Mucosa of descending colon (tissue), 3 donors: Measurements from ENCODE around the gene THOC6. TPM values are rescaled to one million over a fixed set of nuclear protein-coding genes. Genes with fewer than 3 reads are reported as not detected.
A peak's percentile ranks its signal among the peaks of the same experiment; 100 is the strongest.
"Not testable (repeated sequence)": the region's sequence is repeated elsewhere in the genome, so short reads cannot be mapped to it uniquely, and the experiment has no call there.

Experiments
- ATAC-seq: fragments of 200-7000 bp; cut with Tn5 transposase; one replicate; pipeline ENCODE4 v1.9.1; 2020; ENCODE audit warnings: mild to moderate bottlenecking, moderate library complexity
- DNase-seq, 3 donors: peaks; one replicate each; pipeline ENCODE4 v3.0.0-alpha.2; 2020
- H3K36me3 ChIP-seq: fragments of 200-600 bp; one replicate; pipeline ENCODE4 v1.8.0; 2021; ENCODE audit warnings: low read depth, mild to moderate bottlenecking
- H3K4me1 ChIP-seq: fragments of 200-600 bp; one replicate; pipeline ENCODE4 v1.8.0; 2021; ENCODE audit warnings: low read depth, mild to moderate bottlenecking
- H3K4me3 ChIP-seq: fragments of 200-600 bp; one replicate; pipeline ENCODE4 v1.8.0; 2021; ENCODE audit warnings: mild to moderate bottlenecking
- H3K9me3 ChIP-seq: fragments of 200-600 bp; one replicate; pipeline ENCODE4 v1.8.0; 2021; ENCODE audit warnings: mild to moderate bottlenecking
- CTCF ChIP-seq: fragments of 200-600 bp; IDR thresholded peaks from one replicate; pipeline ENCODE4 v1.8.0; 2022; ENCODE audit warnings: antibody characterized with exemption, mild to moderate bottlenecking
- intact Hi-C, 2 donors: fragments of 100-400 bp; cut with DNase I in 1 of 2; cut with micrococcal nuclease in 1 of 2; formaldehyde crosslinking; loops; one replicate each; pipeline versions ENCODE4 v1.11.0 to v1.11.1; 2022; cut with DNase I, micrococcal nuclease
- total RNA-seq, 3 donors: library from RNA; stranded (reverse); fragmentation: NEBNext Ultra II Directional in 2 of 3; extraction: Animal tissue kit (Norgen Biotek cat#: 25700) in 2 of 3; gene quantifications; one replicate each; pipeline versions ENCODE4 v1.2.1 to v1.2.4, GENCODE V29; 2021 to 2023
- donor health status: DM: no; HTN: no; CAD: no; lungs with moderate emphysema.
- donor health status: DM: no; HTN: no; CAD: no.
- donor health status: DM: no; HTN: yes; CAD: no.

Gene THOC6
- total RNA-seq, 3 donors from 2014 or later = 23.7 to 26.0 (median 25.7) TPM

DNA sequence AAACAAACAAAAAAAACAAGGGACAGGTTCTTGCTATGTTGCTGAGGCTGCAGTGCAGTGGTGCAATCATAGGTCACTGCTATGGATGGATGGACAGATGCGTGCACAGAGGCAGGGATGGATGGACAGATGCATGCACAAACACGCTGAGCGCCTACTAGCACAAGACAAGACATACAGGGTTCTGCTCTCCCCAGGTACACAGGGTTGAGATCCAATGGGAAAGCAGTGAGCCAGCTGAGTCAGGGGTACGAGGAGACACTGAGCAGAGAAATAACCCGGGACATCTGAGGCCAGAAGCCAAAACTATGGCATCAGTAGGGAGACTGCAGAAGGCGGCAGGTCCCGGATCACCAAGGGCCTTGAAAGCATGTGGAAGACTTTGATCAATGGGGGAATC is 47.8 kb downstream of the THOC6 start:
- Histone ChIP-seq H3K4me1 (peaks cover 7% of the 10 kb centered on the region), H3K36me3 (no peaks in the 10 kb centered on the region), H3K4me3 (no peak overlapping the region), H3K9me3 (no peaks in the 10 kb centered on the region)
- TF ChIP-seq CTCF = no peak
- intact Hi-C loops = no loop called here
- ATAC-seq = no peak
- peak in 2 of 3 donors; percentile 20 to 22 for DNase-seq

GRCh38 chr16:3072148-3072547 is 48.3 kb downstream of the THOC6 start:
- H3K36me3 ChIP-seq, H3K9me3 ChIP-seq, H3K4me1 ChIP-seq, H3K4me3 ChIP-seq, intact Hi-C loops: not testable (repeated sequence)
- ATAC-seq (peak; percentile 33), DNase-seq (peak in 2 of 3 donors; percentile 12 to 55)

DNA sequence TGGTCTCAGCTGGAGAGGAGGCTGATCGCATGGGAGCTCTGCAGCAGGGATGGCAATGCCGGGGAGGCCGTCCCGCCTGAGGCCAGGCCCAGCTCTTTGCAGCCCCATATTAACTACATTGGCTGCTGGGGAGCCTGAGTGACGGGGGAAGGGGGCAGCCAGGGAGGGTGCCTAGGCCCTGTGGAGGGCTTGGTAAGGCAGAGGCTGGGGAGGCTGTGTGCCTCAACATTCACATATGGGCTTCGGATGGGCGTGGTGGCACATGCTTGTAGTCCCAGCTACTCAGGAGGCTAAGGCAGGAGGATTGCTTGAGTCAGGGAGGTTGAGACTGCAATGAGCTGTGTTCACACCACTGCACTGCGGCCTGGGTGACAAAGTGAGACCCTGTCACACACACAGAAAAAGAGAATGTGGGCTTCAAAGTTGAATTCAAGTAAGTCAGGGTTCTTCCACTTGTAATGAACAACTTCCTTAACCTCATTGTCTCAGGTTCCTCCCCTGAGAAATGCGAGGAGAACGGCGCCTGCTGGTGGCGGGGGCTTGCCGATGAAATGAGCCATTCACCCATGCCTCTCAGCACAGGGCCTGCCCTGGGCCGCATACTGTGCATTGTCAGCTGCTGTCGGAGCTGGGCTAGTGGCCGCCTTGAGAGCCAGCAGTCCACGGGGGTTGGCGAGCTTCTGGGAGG is 48.9 kb downstream of the THOC6 start:
- intact Hi-C loops = not testable (repeated sequence)

DNA sequence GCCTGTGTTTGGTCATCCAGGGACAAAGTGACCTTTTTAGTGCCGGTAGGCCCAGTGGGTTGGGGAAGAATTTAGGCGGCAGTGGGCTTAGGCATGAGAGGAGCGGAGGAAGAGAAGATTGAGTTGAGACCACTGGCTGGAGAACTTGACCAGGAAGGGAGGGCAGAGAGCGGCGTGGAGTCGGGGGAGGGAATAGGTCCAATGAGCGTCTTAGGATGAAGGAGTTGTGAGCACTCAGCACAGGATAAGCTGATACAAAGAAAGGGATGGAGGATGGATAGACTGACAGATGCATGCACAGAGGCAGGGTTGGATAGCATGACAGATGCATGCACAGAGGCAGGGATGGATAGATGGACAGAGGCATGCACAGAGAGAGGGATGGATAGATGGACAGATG is 49.6 kb downstream of the THOC6 start:
- Histone ChIP-seq H3K4me1 (peaks cover under 1% of the 10 kb centered on the region), H3K9me3 (no peaks in the 10 kb centered on the region), H3K36me3 (no peaks in the 10 kb centered on the region), H3K4me3 (no peak overlapping the region)
- intact Hi-C loops = no loop called here
- ATAC-seq (no peak), DNase-seq (peak in 1 of 3 donors; percentile 28)
- TF ChIP-seq CTCF = no peak

More for the DNA sequence above, 48.9 kb downstream of the THOC6 start:
- not testable (repeated sequence) for H3K36me3 ChIP-seq, H3K9me3 ChIP-seq, H3K4me1 ChIP-seq, H3K4me3 ChIP-seq
- ATAC-seq = peak; percentile 6
- peak in 1 of 3 donors; percentile 34 for DNase-seq

- Histone ChIP-seq H3K4me1 (no peaks in the 10 kb centered on the region), H3K9me3 (no peaks in the 10 kb centered on the region), H3K4me3 (no peak overlapping the region), H3K36me3 (no peaks in the 10 kb centered on the region)
- intact Hi-C loops = no loop called here
- ATAC-seq (peak; percentile 81), DNase-seq (peak; percentile 56 to 85 (median 56))
- no peak for TF ChIP-seq CTCF
Measured at GRCh38 chr16:3074860-3075522, 51.2 kb downstream of the THOC6 start.

GRCh38 chr16:3075523-3075915 is 51.7 kb downstream of the THOC6 start:
- no peak for TF ChIP-seq CTCF
- no peak overlapping the region for H3K4me3 ChIP-seq
- H3K9me3 ChIP-seq = no peaks in the 10 kb centered on the region
- no peaks in the 10 kb centered on the region for H3K4me1 ChIP-seq
- DNase-seq = peak in 2 of 3 donors; percentile 26 to 52
- intact Hi-C loops = no loop called here
- peak; percentile 14 for ATAC-seq
- H3K36me3 ChIP-seq = no peaks in the 10 kb centered on the region

GRCh38 chr16:3075946-3076345 is 52.1 kb downstream of the THOC6 start:
- ATAC-seq, H3K4me3 ChIP-seq, H3K4me1 ChIP-seq, H3K36me3 ChIP-seq, intact Hi-C loops, H3K9me3 ChIP-seq: not testable (repeated sequence)
- DNase-seq = peak in 2 of 3 donors; percentile 17 to 39
